Lower leg skin (tissue), 4 donors: ENCODE measurements around the gene TCF7L1. TPM values are rescaled to one million over a fixed set of nuclear protein-coding genes. Genes with fewer than 3 reads are reported as not detected.

Experiments used
- DNase-seq, 2 donors: peaks; one replicate each; pipeline ENCODE4 v3.0.0-alpha.2; 2019; ENCODE audit warnings: low spot score in 2 of 2
- H3K4me3 ChIP-seq: fragments of 200-600 bp; sonication (generic); 2 replicates; pipeline ENCODE4 v1.5.1; 2017; ENCODE audit warnings: mild to moderate bottlenecking, low read depth; ENCODE audit not compliant: poor library complexity, severe bottlenecking
- POLR2A ChIP-seq, 2 donors: fragments of 450-650 bp; IDR thresholded peaks; one replicate each; pipeline ENCODE4 v1.6.1; 2016 to 2017; ENCODE audit warnings: antibody characterized with exemption in 2 of 2, mild to moderate bottlenecking in 1 of 2, moderate library complexity in 1 of 2
- WGBS, 2 donors: methylation state at CpG; one replicate each; pipeline ENCODE4 v1.1.5; 2018; 5-methylcytosine and 5-hydroxymethylcytosine counted together
- intact Hi-C: fragments of 100-400 bp; cut with DNase I; formaldehyde crosslinking; loops from one replicate; pipeline ENCODE4 v1.15.0; 2023; ENCODE audit warnings: low total_unique reads
- total RNA-seq, 4 donors: library from RNA; depleted of rRNA; stranded (reverse); fragments of >200 nt; gene quantifications; one replicate each; pipeline ENCODE4 v1.1.0, GENCODE V29; 2016
- TF ChIP-seq, protein P1 (sequence below), 3 donors: fragments of 450-650 bp; IDR thresholded peaks; one replicate each; pipeline ENCODE4 v1.5.1; 2016; ENCODE audit warnings: antibody characterized with exemption in 3 of 3, mild to moderate bottlenecking in 3 of 3, moderate library complexity in 2 of 3

TCF7L1 gene
- total RNA-seq, 4 donors from 2014 or later = 0.67 to 4.8 (median 1.9) TPM

DNA sequence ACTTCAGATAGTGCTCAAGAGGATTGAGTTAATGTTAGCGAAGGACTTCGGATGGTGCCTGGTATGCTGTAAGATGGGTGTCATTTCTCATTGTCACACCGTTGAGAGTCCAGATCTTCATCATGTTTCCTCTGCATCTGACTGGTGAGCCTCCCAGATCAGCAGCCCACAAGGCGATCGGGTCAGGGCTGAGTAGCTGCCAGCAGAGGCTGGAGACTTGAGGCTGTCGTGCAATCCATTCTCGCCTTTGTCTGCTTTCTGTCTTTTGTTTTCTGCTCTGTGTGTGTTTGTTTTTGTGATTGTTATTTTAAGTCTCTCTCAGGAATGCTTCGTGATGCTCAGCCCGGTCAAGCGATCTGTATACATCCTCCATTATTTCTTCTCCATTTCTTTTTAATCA lies 98.8 kb downstream of the TCF7L1 start:
- H3K4me3 ChIP-seq = no peak overlapping the region
- DNase-seq = no peak
- intact Hi-C loops = no loop called here
- no peak for TF ChIP-seq POLR2A (IDR thresholded peaks at IDR 0.05)
- TF ChIP-seq, protein P1, sequence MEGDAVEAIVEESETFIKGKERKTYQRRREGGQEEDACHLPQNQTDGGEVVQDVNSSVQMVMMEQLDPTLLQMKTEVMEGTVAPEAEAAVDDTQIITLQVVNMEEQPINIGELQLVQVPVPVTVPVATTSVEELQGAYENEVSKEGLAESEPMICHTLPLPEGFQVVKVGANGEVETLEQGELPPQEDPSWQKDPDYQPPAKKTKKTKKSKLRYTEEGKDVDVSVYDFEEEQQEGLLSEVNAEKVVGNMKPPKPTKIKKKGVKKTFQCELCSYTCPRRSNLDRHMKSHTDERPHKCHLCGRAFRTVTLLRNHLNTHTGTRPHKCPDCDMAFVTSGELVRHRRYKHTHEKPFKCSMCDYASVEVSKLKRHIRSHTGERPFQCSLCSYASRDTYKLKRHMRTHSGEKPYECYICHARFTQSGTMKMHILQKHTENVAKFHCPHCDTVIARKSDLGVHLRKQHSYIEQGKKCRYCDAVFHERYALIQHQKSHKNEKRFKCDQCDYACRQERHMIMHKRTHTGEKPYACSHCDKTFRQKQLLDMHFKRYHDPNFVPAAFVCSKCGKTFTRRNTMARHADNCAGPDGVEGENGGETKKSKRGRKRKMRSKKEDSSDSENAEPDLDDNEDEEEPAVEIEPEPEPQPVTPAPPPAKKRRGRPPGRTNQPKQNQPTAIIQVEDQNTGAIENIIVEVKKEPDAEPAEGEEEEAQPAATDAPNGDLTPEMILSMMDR (IDR thresholded peaks at IDR 0.05) = no peak
- 73 to 74% methylated on average over 10 of the region's 10 CpGs for WGBS, 2 donors

DNA sequence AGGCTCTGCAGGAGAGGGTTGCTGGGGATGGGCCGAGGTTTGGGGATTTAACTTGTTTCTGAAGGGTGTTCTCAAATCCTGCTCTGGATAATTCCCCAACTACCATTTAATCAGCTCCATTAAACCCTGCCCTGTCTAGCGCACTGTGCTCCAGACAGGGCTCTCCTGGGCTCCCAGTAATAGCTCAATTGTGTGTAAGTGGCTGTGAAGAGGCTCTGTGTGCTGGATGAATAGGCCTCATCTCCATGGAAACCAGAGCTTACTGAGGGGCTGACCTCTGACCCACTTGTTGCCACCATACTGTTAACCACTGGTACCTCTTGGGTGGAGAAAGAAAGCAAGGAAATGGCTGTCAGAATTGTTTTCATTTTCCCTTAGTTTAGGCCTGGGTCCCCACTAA lies 101.7 kb downstream of the TCF7L1 start:
- intact Hi-C loops = no loop called here
- TF ChIP-seq POLR2A (IDR thresholded peaks at IDR 0.05) = no peak
- TF ChIP-seq, protein P1 (IDR thresholded peaks at IDR 0.05) = no peak
- H3K4me3 ChIP-seq = no peak overlapping the region
- WGBS, 2 donors = 79 to 97% methylated on average over 2 of the region's 2 CpGs
- no peak for DNase-seq

DNA sequence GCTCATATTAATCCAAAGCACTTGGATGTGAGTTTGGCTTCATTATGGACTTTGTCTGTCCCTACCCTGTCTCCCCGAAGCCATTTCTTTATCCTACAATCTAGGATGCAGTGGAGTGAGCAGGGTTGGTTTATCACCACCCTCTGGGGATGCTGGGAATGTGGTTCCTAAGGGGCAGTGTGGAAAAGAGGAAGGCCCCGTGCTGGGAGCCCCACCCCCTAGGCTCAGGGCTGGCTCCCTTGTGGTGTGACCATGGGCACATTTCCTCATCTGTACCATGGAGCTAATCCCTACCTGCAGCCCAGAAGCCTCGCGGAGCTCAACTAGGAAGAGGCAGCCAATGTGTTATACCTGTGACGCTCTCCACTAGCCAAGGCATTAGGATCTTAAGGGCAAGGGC lies 102.1 kb downstream of the TCF7L1 start:
- TF ChIP-seq POLR2A (IDR thresholded peaks at IDR 0.05) = no peak
- TF ChIP-seq, protein P1 (IDR thresholded peaks at IDR 0.05) = no peak
- intact Hi-C loops = no loop called here
- no peak for DNase-seq
- H3K4me3 ChIP-seq = no peak overlapping the region
- WGBS, 2 donors = 76 to 78% methylated on average over 5 of the region's 5 CpGs

DNA sequence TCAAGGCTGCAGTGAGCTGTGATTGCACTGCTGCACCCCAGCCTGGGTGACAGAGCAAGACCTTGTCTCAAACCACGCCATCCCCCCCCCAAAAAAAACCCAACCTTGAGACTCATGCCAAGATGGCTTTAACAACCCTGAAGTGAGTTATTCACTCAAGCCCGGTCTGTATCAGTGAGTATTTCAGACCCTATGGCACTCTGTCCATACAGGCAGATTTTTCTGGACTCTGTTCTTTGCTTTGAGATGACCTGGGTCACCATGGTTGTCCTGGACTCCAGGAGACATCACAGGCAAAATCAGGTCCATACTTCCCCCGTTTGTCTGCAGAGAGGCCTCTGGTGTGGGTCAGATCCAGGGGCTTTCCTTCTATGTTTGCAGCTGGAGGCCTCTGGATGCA lies 102.9 kb downstream of the TCF7L1 start:
- DNase-seq = no peak
- intact Hi-C loops = no loop called here
- 87 to 95% methylated on average over 3 of the region's 3 CpGs for WGBS, 2 donors
- TF ChIP-seq, protein P1 (IDR thresholded peaks at IDR 0.05) = no peak
- TF ChIP-seq POLR2A (IDR thresholded peaks at IDR 0.05) = no peak
- no peak overlapping the region for H3K4me3 ChIP-seq

DNA sequence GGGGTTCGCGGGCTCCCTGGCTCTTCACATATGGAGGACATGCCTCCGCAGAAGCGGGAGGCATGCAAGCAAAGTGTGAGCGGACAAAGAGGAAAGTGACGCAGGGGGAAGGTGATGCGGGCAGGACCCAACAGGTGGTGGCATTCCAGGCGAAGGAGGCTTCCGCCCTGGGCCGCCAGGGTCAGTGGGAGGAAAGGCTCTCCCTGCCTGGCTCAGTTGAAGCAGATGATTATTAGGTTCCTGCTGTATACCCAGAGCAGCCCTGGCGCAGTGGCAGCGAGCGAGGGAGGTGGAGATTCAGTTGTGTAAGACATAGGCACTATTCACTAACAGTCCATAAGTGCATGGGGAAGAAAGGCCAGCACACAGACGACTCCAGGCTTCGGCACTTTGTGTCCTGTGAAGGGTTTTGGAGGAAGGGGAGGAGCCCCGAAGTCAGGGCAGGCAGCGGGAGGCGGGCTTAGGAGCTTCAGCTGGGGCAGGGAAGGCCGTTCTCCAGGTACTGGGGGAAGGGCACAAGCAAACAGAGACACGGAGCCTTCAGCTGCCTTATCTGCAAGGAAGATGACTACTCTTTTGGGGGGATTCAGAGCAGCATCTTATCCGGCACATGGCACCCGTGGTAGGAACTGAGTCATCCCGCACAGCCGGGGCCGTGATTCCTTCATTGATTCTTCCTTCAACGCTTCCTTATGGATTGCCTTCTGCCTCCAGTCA lies 104.8 kb downstream of the TCF7L1 start:
- DNase-seq = no peak
- intact Hi-C loops = no loop called here

More for the DNA sequence above, 104.8 kb downstream of the TCF7L1 start:
- no peak for TF ChIP-seq POLR2A (IDR thresholded peaks at IDR 0.05)
- TF ChIP-seq, protein P1 (IDR thresholded peaks at IDR 0.05) = no peak
- no peak overlapping the region for H3K4me3 ChIP-seq
- WGBS, 2 donors = 64 to 68% methylated on average over 26 of the region's 26 CpGs
